Measurements from ENCODE around the gene XXYLT1. TPM values are rescaled to one million over a fixed set of nuclear protein-coding genes. Genes with fewer than 3 reads are reported as not detected.

Gene XXYLT1
- total and polyA plus RNA-seq, 10 of the 15 experiments (the other 5 are each of a cell fraction or from before 2014, with no cell fraction given): 1.2 to 14.2 (median 9.3) TPM

GRCh38 chr3:195241592-195242355 is 29.2 kb downstream of the XXYLT1 start (continued):
- TF ChIP-seq NFYB (IDR thresholded peaks at IDR 0.05; ENCODE audit: insufficient read depth, low read depth, low read length): no peak
- TF ChIP-seq NR2F1 (conservative IDR thresholded peaks at IDR 0.05): no peak
- TF ChIP-seq IKZF1 (conservative IDR thresholded peaks at IDR 0.05): no peak
- no peak for TF ChIP-seq BACH1 (IDR thresholded peaks at IDR 0.05; ENCODE audit: borderline replicate concordance)

DNA sequence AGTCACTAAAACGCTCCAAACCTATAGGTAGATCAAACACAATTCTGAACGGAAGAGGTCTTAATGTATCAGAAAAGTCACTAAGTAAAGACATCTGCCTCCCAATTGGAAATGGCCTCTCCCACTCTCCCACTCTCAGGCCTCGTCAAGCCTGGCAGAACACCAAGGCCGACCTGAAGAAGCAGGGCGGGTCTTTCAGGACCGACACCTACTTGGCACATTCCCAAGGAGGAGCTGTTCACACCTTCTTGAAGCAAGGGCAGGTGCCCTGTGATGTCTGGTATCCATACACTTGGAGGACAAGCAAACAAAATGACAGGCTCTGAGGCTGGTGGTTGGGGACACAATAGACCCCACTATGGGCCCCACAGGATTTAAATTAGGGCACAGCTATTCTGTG is 30.0 kb downstream of the XXYLT1 start:
- no peaks in the 10 kb centered on the region for H3K4me1 ChIP-seq (ENCODE audit: control insufficient read depth, insufficient read depth, low read length)
- FAIRE-seq (no peak), DNase-seq (ENCODE audit: low read depth, low spot score) (no peak), ATAC-seq (no peak)
- ChIA-PET SMC1A (ENCODE audit: uncharacterized antibody, unreplicated experiment) (interaction anchor here (0.6 kb wide), 1 partner anchor 580 kb away, joined by 3 read pairs; no protein-coding TSS in a partner anchor), CTCF (no interaction called here), POLR2A (no interaction called here), RAD21 (ENCODE audit: unreplicated experiment) (interaction anchor here (1.2 kb wide), 1 partner anchor 14 kb away, joined by 3 read pairs; no protein-coding TSS in a partner anchor)
- H3K27ac ChIP-seq (ENCODE audit: control insufficient read depth, insufficient read depth): no peak overlapping the region
- H3K9ac ChIP-seq (ENCODE audit: control insufficient read depth, insufficient read depth, low read length): no peak overlapping the region
- no TSS peak for BruUV-seq (replicated peaks)
- H4K20me1 ChIP-seq (ENCODE audit: control insufficient read depth, insufficient read depth): no peaks in the 10 kb centered on the region
- no peak overlapping the region for H3K4me2 ChIP-seq (ENCODE audit: control insufficient read depth, insufficient read depth)
- intact Hi-C loops (cut with micrococcal nuclease; ENCODE audit: unreplicated experiment): no loop called here
- no peaks in the 10 kb centered on the region for H3K79me2 ChIP-seq (ENCODE audit: control insufficient read depth, insufficient read depth, low read length)
- 86% methylated on average over 6 of the region's 6 CpGs for WGBS (ENCODE audit: insufficient coverage, insufficient replicate concordance, low lambda C conversion rate, missing lambda C conversion rate)
- in situ Hi-C loops (cut with MboI): no loop called here
- H3K36me3 ChIP-seq (ENCODE audit: control insufficient read depth in 2 of 2, insufficient read depth in 2 of 2, low read length in 1 of 2): no peaks in the 10 kb centered on the region
- no peaks in the 10 kb centered on the region for H3K27me3 ChIP-seq (replicated peaks in 1 of 2; ENCODE audit: control insufficient read depth in 2 of 2, insufficient read depth in 2 of 2, low read length in 1 of 2)
- no peak overlapping the region for H3K4me3 ChIP-seq
- no peak overlapping the region for H2AFZ ChIP-seq (ENCODE audit: control insufficient read depth, low read depth, low read length)
- peaks cover 12% of the 10 kb centered on the region; the same call in 2 of the 3 replicates for H3K9me3 ChIP-seq (replicated peaks; ENCODE audit: control insufficient read depth, insufficient read depth, low read length)
- TF ChIP-seq ZBED1 (IDR thresholded peaks at IDR 0.05; ENCODE audit: borderline replicate concordance): no peak
- no peak for TF ChIP-seq MAX (IDR thresholded peaks at IDR 0.05; ENCODE audit: low read depth, low read length)
- no peak for TF ChIP-seq RFX5 (IDR thresholded peaks at IDR 0.05; ENCODE audit: low read depth, low read length)
- TF ChIP-seq, protein P1, sequence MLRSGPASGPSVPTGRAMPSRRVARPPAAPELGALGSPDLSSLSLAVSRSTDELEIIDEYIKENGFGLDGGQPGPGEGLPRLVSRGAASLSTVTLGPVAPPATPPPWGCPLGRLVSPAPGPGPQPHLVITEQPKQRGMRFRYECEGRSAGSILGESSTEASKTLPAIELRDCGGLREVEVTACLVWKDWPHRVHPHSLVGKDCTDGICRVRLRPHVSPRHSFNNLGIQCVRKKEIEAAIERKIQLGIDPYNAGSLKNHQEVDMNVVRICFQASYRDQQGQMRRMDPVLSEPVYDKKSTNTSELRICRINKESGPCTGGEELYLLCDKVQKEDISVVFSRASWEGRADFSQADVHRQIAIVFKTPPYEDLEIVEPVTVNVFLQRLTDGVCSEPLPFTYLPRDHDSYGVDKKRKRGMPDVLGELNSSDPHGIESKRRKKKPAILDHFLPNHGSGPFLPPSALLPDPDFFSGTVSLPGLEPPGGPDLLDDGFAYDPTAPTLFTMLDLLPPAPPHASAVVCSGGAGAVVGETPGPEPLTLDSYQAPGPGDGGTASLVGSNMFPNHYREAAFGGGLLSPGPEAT (IDR thresholded peaks at IDR 0.05; ENCODE audit: low read depth): no peak
- no peak for TF ChIP-seq KAT2A (conservative IDR thresholded peaks at IDR 0.05; ENCODE audit: control insufficient read depth, low read depth, low read length)
- TF ChIP-seq MEF2B (IDR thresholded peaks at IDR 0.05; ENCODE audit: partially characterized antibody, poor library complexity, severe bottlenecking): no peak
- no peak for TF ChIP-seq E2F8 (IDR thresholded peaks at IDR 0.05; ENCODE audit: low read depth, partially characterized antibody)
- TF ChIP-seq, protein P2, sequence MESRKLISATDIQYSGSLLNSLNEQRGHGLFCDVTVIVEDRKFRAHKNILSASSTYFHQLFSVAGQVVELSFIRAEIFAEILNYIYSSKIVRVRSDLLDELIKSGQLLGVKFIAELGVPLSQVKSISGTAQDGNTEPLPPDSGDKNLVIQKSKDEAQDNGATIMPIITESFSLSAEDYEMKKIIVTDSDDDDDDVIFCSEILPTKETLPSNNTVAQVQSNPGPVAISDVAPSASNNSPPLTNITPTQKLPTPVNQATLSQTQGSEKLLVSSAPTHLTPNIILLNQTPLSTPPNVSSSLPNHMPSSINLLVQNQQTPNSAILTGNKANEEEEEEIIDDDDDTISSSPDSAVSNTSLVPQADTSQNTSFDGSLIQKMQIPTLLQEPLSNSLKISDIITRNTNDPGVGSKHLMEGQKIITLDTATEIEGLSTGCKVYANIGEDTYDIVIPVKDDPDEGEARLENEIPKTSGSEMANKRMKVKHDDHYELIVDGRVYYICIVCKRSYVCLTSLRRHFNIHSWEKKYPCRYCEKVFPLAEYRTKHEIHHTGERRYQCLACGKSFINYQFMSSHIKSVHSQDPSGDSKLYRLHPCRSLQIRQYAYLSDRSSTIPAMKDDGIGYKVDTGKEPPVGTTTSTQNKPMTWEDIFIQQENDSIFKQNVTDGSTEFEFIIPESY (IDR thresholded peaks at IDR 0.05): no peak
- no peak for TF ChIP-seq CBX3 (IDR thresholded peaks at IDR 0.05; ENCODE audit: borderline replicate concordance, low read depth)
- TF ChIP-seq RB1 (IDR thresholded peaks at IDR 0.05; ENCODE audit: borderline replicate concordance): no peak
- no peak for TF ChIP-seq ZNF24 (IDR thresholded peaks at IDR 0.05)
- no peak for TF ChIP-seq ETV6 (conservative IDR thresholded peaks at IDR 0.05 in 1 of 2, IDR thresholded peaks at IDR 0.05 in 1 of 2; ENCODE audit: borderline replicate concordance in 1 of 2, low read depth in 1 of 2)
